HEK293 (cell line): Measurements from ENCODE around the gene FBXW11.

Experiments
- CTCF ChIA-PET: fragments of 350-600 bp; formaldehyde crosslinking; extraction: SDS; loops from one replicate; lab custom pipeline; 2021; ENCODE audit warnings: antibody characterized with exemption; lab: Yijun Ruan, JAX
- POLR2A ChIA-PET: fragments of 300-600 bp; formaldehyde crosslinking; extraction: SDS; loops from one replicate; lab custom pipeline; 2020; ENCODE audit warnings: antibody characterized with exemption, inconsistent platforms; lab: Yijun Ruan, JAX
- H3K27ac ChIP-seq: fragments of 200-500 bp; sonication (Bioruptor generic); 2 replicates; pipeline ENCODE4 v1.5.1; 2014; ENCODE audit warnings: low read depth, low read length, control low read depth, inconsistent platforms; ENCODE audit errors: extremely low read depth
- H3K36me3 ChIP-seq, 2 experiments: fragments of 200-500 bp in 1 of 2; sonication (Bioruptor generic) in 1 of 2; 1 replicate in 1 of 2; 2 replicates in 1 of 2; pipeline ENCODE4 v1.5.1; 2014 to 2017; ENCODE audit warnings: inconsistent platforms in 2 of 2, low read length in 2 of 2; ENCODE audit not compliant: control insufficient read depth in 2 of 2, insufficient read depth in 1 of 2
- H3K4me1 ChIP-seq: fragments of 200-500 bp; sonication (Bioruptor generic); 2 replicates; pipeline ENCODE4 v1.5.1; 2014; ENCODE audit warnings: mild to moderate bottlenecking, low read length, inconsistent platforms; ENCODE audit not compliant: control insufficient read depth, insufficient read depth
- H3K4me3 ChIP-seq: 2 replicates; pipeline ENCODE4 v1.5.1; 2011; ENCODE audit warnings: low read depth, mild to moderate bottlenecking, control low read depth, low read length, moderate library complexity
- H3K9me3 ChIP-seq: fragments of 200-500 bp; sonication (Bioruptor generic); 2 replicates; pipeline ENCODE4 v1.5.1; 2014; ENCODE audit warnings: low read depth, low read length, inconsistent platforms; ENCODE audit not compliant: control insufficient read depth, insufficient read depth
- CTCF ChIP-seq: fragments of 450-650 bp; formaldehyde crosslinking; IDR thresholded peaks from 2 replicates; pipeline ENCODE4 v1.5.1; 2016; ENCODE audit warnings: missing biosample characterization, missing genetic modification characterization
- HIC1 ChIP-seq: fragments of 450-650 bp; formaldehyde crosslinking; IDR thresholded peaks from 2 replicates; pipeline ENCODE4 v1.5.1; 2016; ENCODE audit warnings: missing biosample characterization, missing genetic modification characterization
- MZF1 ChIP-seq: fragments of 450-650 bp; formaldehyde crosslinking; IDR thresholded peaks from 2 replicates; pipeline ENCODE4 v1.5.1; 2017; ENCODE audit warnings: missing biosample characterization, missing genetic modification characterization, borderline replicate concordance
- ZBTB21 ChIP-seq: fragments of 450-650 bp; formaldehyde crosslinking; IDR thresholded peaks from 2 replicates; pipeline ENCODE4 v1.5.1; 2017; ENCODE audit warnings: missing biosample characterization, missing genetic modification characterization
- ZFP3 ChIP-seq: fragments of 450-650 bp; formaldehyde crosslinking; IDR thresholded peaks from 2 replicates; pipeline ENCODE4 v1.5.1; 2016; ENCODE audit warnings: low read depth, missing biosample characterization, missing genetic modification characterization
- ZNF121 ChIP-seq: fragments of 450-650 bp; formaldehyde crosslinking; IDR thresholded peaks from 2 replicates; pipeline ENCODE4 v1.5.1; 2016; ENCODE audit warnings: missing biosample characterization, missing genetic modification characterization
- ZNF157 ChIP-seq: fragments of 450-650 bp; formaldehyde crosslinking; IDR thresholded peaks from 2 replicates; pipeline ENCODE4 v1.5.1; 2016; ENCODE audit warnings: missing biosample characterization, missing genetic modification characterization
- ZNF16 ChIP-seq: fragments of 450-650 bp; formaldehyde crosslinking; IDR thresholded peaks from 2 replicates; pipeline ENCODE4 v1.5.1; 2016; ENCODE audit warnings: low read depth, missing biosample characterization, missing genetic modification characterization
- ZNF239 ChIP-seq: fragments of 450-650 bp; formaldehyde crosslinking; IDR thresholded peaks from 2 replicates; pipeline ENCODE4 v1.5.1; 2016; ENCODE audit warnings: missing biosample characterization, missing genetic modification characterization
- ZNF335 ChIP-seq: fragments of 450-650 bp; formaldehyde crosslinking; conservative IDR thresholded peaks from 2 replicates; pipeline ENCODE4 v1.5.1; 2016; ENCODE audit warnings: missing biosample characterization, missing genetic modification characterization
- ZNF350 ChIP-seq: fragments of 450-650 bp; formaldehyde crosslinking; IDR thresholded peaks from 2 replicates; pipeline ENCODE4 v1.5.0; 2017; ENCODE audit warnings: missing biosample characterization, mild to moderate bottlenecking, missing genetic modification characterization
- ZNF621 ChIP-seq: fragments of 450-650 bp; formaldehyde crosslinking; IDR thresholded peaks from 2 replicates; pipeline ENCODE4 v1.5.1; 2017; ENCODE audit warnings: missing biosample characterization, missing genetic modification characterization
- ZNF654 ChIP-seq: fragments of 450-650 bp; formaldehyde crosslinking; IDR thresholded peaks from 2 replicates; pipeline ENCODE4 v1.5.1; 2016; ENCODE audit warnings: low read depth, missing biosample characterization, missing genetic modification characterization
- ZNF76 ChIP-seq: fragments of 450-650 bp; formaldehyde crosslinking; IDR thresholded peaks from 2 replicates; pipeline ENCODE4; 2016; ENCODE audit warnings: low read depth, missing biosample characterization, missing genetic modification characterization, borderline replicate concordance
- TF ChIP-seq, protein P1 (sequence below): fragments of 450-650 bp; formaldehyde crosslinking; IDR thresholded peaks from 2 replicates; pipeline ENCODE4 v1.5.1; 2016; ENCODE audit warnings: missing biosample characterization, missing genetic modification characterization

The FBXW11 gene

GRCh38 chr5:171852255-171852681, 154.2 kb downstream of the FBXW11 start (continued):
- TF ChIP-seq ZFP3 (no peak), ZNF76 (tag by site-specific recombination) (no peak), ZNF350 (tag by site-specific recombination) (no peak), HIC1 (tag by site-specific recombination) (no peak)
- TF ChIP-seq, protein P1, sequence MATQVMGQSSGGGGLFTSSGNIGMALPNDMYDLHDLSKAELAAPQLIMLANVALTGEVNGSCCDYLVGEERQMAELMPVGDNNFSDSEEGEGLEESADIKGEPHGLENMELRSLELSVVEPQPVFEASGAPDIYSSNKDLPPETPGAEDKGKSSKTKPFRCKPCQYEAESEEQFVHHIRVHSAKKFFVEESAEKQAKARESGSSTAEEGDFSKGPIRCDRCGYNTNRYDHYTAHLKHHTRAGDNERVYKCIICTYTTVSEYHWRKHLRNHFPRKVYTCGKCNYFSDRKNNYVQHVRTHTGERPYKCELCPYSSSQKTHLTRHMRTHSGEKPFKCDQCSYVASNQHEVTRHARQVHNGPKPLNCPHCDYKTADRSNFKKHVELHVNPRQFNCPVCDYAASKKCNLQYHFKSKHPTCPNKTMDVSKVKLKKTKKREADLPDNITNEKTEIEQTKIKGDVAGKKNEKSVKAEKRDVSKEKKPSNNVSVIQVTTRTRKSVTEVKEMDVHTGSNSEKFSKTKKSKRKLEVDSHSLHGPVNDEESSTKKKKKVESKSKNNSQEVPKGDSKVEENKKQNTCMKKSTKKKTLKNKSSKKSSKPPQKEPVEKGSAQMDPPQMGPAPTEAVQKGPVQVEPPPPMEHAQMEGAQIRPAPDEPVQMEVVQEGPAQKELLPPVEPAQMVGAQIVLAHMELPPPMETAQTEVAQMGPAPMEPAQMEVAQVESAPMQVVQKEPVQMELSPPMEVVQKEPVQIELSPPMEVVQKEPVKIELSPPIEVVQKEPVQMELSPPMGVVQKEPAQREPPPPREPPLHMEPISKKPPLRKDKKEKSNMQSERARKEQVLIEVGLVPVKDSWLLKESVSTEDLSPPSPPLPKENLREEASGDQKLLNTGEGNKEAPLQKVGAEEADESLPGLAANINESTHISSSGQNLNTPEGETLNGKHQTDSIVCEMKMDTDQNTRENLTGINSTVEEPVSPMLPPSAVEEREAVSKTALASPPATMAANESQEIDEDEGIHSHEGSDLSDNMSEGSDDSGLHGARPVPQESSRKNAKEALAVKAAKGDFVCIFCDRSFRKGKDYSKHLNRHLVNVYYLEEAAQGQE (tag by site-specific recombination) = no peak
- TF ChIP-seq, all 188 proteins: peak for 0

- Histone ChIP-seq H3K27ac (no peak overlapping the region), H3K9me3 (no peaks in the 10 kb centered on the region), H3K4me1 (no peaks in the 10 kb centered on the region), H3K4me3 (no peak overlapping the region), H3K36me3 (no peaks in the 10 kb centered on the region)
- POLR2A ChIA-PET = no interaction called here
- CTCF ChIA-PET = interaction anchor here (1.1 kb wide), 1 partner anchor 115 kb away, joined by 5 read pairs; no protein-coding TSS in a partner anchor
- TF ChIP-seq ZNF335 (tag by site-specific recombination) = no peak
- TF ChIP-seq ZNF239 (tag by site-specific recombination) = 0 out of 2 replicates have a peak, but pooled peaks have one; percentile 66
- peak; percentile 67; the same call in 1 of the 2 replicates for TF ChIP-seq MZF1 (tag by site-specific recombination)
- no peak for TF ChIP-seq ZNF121
Measured at GRCh38 chr5:171851251-171851650, 155.2 kb downstream of the FBXW11 start.

DNA sequence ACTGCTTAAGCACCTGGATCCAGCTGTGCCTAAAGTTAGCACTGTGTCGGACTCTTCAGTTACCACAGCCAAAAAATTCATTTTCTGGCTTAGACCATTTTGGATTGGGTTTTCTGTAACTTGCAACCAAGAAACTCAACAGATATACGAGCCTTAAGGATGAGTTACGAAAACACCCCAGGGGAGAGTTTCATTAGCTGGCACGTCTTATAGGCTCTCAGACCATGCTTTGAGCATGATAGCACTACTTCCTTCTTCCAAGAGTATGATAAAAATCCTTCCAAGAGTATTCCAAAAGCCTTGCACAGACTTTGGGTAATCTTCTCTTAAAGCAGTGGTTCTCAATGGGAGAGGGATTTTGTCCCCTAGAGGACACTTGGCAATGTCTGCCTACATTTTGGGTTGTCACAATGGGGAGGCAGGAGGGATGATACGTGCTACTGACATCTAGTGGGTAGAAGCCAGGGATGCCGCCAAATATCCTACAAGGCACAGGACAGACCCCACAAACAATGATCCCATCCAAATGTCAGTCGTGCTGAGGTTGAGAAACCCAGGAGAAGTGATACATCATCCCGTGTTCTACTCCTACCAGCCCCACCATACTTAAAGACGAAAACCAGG, 156.0 kb downstream of the FBXW11 start:
- no peak overlapping the region for H3K4me3 ChIP-seq
- H3K9me3 ChIP-seq = no peaks in the 10 kb centered on the region
- POLR2A ChIA-PET = no interaction called here
- H3K36me3 ChIP-seq = no peaks in the 10 kb centered on the region
- peak; percentile 79 for TF ChIP-seq CTCF
- no peak for TF ChIP-seq MZF1 (tag by site-specific recombination)
- no peak for TF ChIP-seq ZNF157 (tag by site-specific recombination)
- no peak for TF ChIP-seq ZNF121
- no peak for TF ChIP-seq ZNF16 (tag by site-specific recombination)
- TF ChIP-seq ZBTB21 (tag by site-specific recombination) = no peak
- TF ChIP-seq ZNF654 (tag by site-specific recombination) = peak; percentile 28; the same call in 1 of the 2 replicates
- TF ChIP-seq ZNF621 (tag by site-specific recombination) = no peak
- TF ChIP-seq ZNF76 (tag by site-specific recombination) = no peak
- no peaks in the 10 kb centered on the region for H3K4me1 ChIP-seq
- CTCF ChIA-PET = interaction anchor here (0.6 to 1.2 kb wide), 4 partner anchors 12 to 432 kb away, joined by 3 to 4 read pairs (median 4); no protein-coding TSS in a partner anchor
- H3K27ac ChIP-seq = no peak overlapping the region
